PC-9 (cell line): ENCODE results near the gene GRAP. TPM values are rescaled to one million over a fixed set of nuclear protein-coding genes. Genes with fewer than 3 reads are reported as not detected.

Experiments used
- BruUV-seq: library from RNA; stranded (reverse); fragments of 400-500 nt; replicated peaks from 2 replicates; lab custom pipeline; 2021; lab: Mats Ljungman, UMichigan
- CTCF ChIA-PET: fragments of 300-600 bp; sonication (Branson Sonifier 250); formaldehyde crosslinking; loops from one replicate; lab custom pipeline; 2022; ENCODE audit warnings: antibody characterized with exemption; lab: Charles Lee
- POLR2A ChIA-PET: fragments of 300-600 bp; sonication (Branson Sonifier 250); formaldehyde crosslinking; loops from one replicate; lab custom pipeline; 2022; ENCODE audit warnings: antibody characterized with exemption; ENCODE audit not compliant: unreplicated experiment; lab: Charles Lee
- DNase-seq, 2 experiments: peaks; one replicate each; pipeline versions ENCODE4 v3.0.0 to v3.0.0-alpha.2; 2015 to 2022; ENCODE audit warnings: mixed read lengths in 1 of 2
- H2AFZ ChIP-seq: fragments of 200-600 bp; sonication (generic); 2 replicates; pipeline ENCODE4 v1.8.1; 2017; ENCODE audit warnings: antibody characterized with exemption
- H3F3A ChIP-seq: fragments of 200-600 bp; sonication (generic); 2 replicates; pipeline ENCODE4 v1.8.1; 2017; ENCODE audit warnings: antibody characterized with exemption, mild to moderate bottlenecking, low read depth; ENCODE audit not compliant: insufficient read depth
- H3K27ac ChIP-seq: fragments of 200-600 bp; sonication (generic); 2 replicates; pipeline ENCODE4 v1.6.1; 2016; ENCODE audit warnings: mixed run types
- H3K27me3 ChIP-seq: fragments of 200-600 bp; sonication (generic); 2 replicates; pipeline ENCODE4 v1.6.1; 2016; ENCODE audit warnings: low read depth, mixed run types; ENCODE audit not compliant: insufficient read depth
- H3K36me3 ChIP-seq: fragments of 200-600 bp; sonication (generic); 2 replicates; pipeline ENCODE4 v1.6.1; 2016; ENCODE audit warnings: low read depth, mixed run types
- H3K4me1 ChIP-seq: fragments of 200-600 bp; sonication (generic); replicated peaks from 2 replicates; pipeline ENCODE4 v1.6.1; 2016; ENCODE audit warnings: mixed run types; ENCODE audit not compliant: insufficient read depth
- H3K4me2 ChIP-seq: fragments of 200-600 bp; sonication (generic); 2 replicates; pipeline ENCODE4 v1.6.1; 2017; ENCODE audit warnings: mixed run types
- H3K4me3 ChIP-seq: fragments of 200-600 bp; sonication (generic); 2 replicates; pipeline ENCODE4 v1.6.1; 2016; ENCODE audit warnings: mixed run types
- H3K79me2 ChIP-seq: fragments of 200-600 bp; sonication (generic); 2 replicates; pipeline ENCODE4 v1.6.1; 2017; ENCODE audit warnings: low read depth, mixed run types
- H3K9me2 ChIP-seq: fragments of 200-600 bp; sonication (generic); 2 replicates; pipeline ENCODE4 v1.8.1; 2017; ENCODE audit warnings: mild to moderate bottlenecking; ENCODE audit not compliant: insufficient read depth
- H3K9me3 ChIP-seq: fragments of 200-600 bp; sonication (generic); 2 replicates; pipeline ENCODE4 v1.8.1; 2016; ENCODE audit warnings: low read depth; ENCODE audit not compliant: insufficient read depth
- H4K20me1 ChIP-seq: fragments of 200-600 bp; sonication (generic); 2 replicates; pipeline ENCODE4 v1.8.1; 2017; ENCODE audit not compliant: insufficient read depth
- CTCF ChIP-seq: fragments of 200-600 bp; sonication (generic); conservative IDR thresholded peaks from 2 replicates; pipeline ENCODE4 v1.6.1; 2017; ENCODE audit warnings: mixed run types, antibody characterized with exemption, mild to moderate bottlenecking, moderate library complexity
- EZH2 ChIP-seq: fragments of 200-600 bp; sonication (generic); IDR thresholded peaks from 2 replicates; pipeline ENCODE4 v1.8.0; 2017; ENCODE audit warnings: antibody characterized with exemption, low read depth
- intact Hi-C: fragments of 100-400 bp; cut with micrococcal nuclease; formaldehyde crosslinking; loops from one replicate; pipeline ENCODE4 v1.10.0; 2022; ENCODE audit not compliant: unreplicated experiment
- total RNA-seq: library from RNA; stranded (reverse); gene quantifications from 2 replicates; pipeline ENCODE4 v1.2.3, GENCODE V29; 2021

Gene GRAP
- total RNA-seq, 1 experiment from 2014 or later: 0.48 TPM

- peaks cover 54% of the 10 kb centered on the region for H4K20me1 ChIP-seq
- H3K4me2 ChIP-seq: no peak overlapping the region
- no peak for TF ChIP-seq CTCF
- no peak for TF ChIP-seq EZH2
- CTCF ChIA-PET: no interaction called here
- H3K79me2 ChIP-seq: no peaks in the 10 kb centered on the region
- intact Hi-C loops: no loop called here
- H3K9me2 ChIP-seq: no peaks in the 10 kb centered on the region
- peaks cover 7% of the 10 kb centered on the region; the same call in 1 of the 2 replicates for H3K36me3 ChIP-seq
- no peak overlapping the region for H2AFZ ChIP-seq
- H3K27ac ChIP-seq: no peak overlapping the region
- DNase-seq: no peak
- no peaks in the 10 kb centered on the region for H3K27me3 ChIP-seq
- no TSS peak for BruUV-seq
- H3K4me1 ChIP-seq: no peaks in the 10 kb centered on the region
- POLR2A ChIA-PET: interaction anchor here (0.6 kb wide), 1 partner anchor 731 kb away, joined by 3 read pairs; no protein-coding TSS in a partner anchor
- H3F3A ChIP-seq: 0 out of 2 replicates have a peak, but pooled peaks cover 3% of the 10 kb centered on the region
- H3K4me3 ChIP-seq: no peak overlapping the region
- no peaks in the 10 kb centered on the region for H3K9me3 ChIP-seq
Observed at GRCh38 chr17:18987862-18988545, 58.8 kb downstream of the GRAP start.

GRCh38 chr17:18987230-18987610 is 59.5 kb downstream of the GRAP start:
- H3K9me2 ChIP-seq: no peaks in the 10 kb centered on the region
- H3K4me3 ChIP-seq: no peak overlapping the region
- H4K20me1 ChIP-seq: peaks cover 54% of the 10 kb centered on the region
- CTCF ChIA-PET: no interaction called here
- H3F3A ChIP-seq: 0 out of 2 replicates have a peak, but pooled peaks cover 3% of the 10 kb centered on the region
- POLR2A ChIA-PET: no interaction called here
- BruUV-seq: no TSS peak
- H3K4me1 ChIP-seq: peaks cover 6% of the 10 kb centered on the region
- no peak for TF ChIP-seq CTCF
- TF ChIP-seq EZH2: no peak
- intact Hi-C loops: no loop called here
- H3K9me3 ChIP-seq: no peaks in the 10 kb centered on the region
- no peak overlapping the region for H2AFZ ChIP-seq
- no peaks in the 10 kb centered on the region for H3K79me2 ChIP-seq
- H3K27me3 ChIP-seq: no peaks in the 10 kb centered on the region
- no peak for DNase-seq
- H3K27ac ChIP-seq: no peak overlapping the region
- peaks cover 7% of the 10 kb centered on the region; the same call in 1 of the 2 replicates for H3K36me3 ChIP-seq
- no peak overlapping the region for H3K4me2 ChIP-seq

- no peak for TF ChIP-seq EZH2
- no peak for TF ChIP-seq CTCF
Observed at GRCh38 chr17:18986541-18987229, 60.1 kb downstream of the GRAP start.

More at GRCh38 chr17:18986541-18987229, 60.1 kb downstream of the GRAP start:
- POLR2A ChIA-PET: no interaction called here
- no peak for DNase-seq
- no peak overlapping the region for H3K4me3 ChIP-seq
- no peaks in the 10 kb centered on the region for H3K79me2 ChIP-seq
- CTCF ChIA-PET: no interaction called here
- H2AFZ ChIP-seq: no peak overlapping the region
- intact Hi-C loops: no loop called here
- H3K4me2 ChIP-seq: no peak overlapping the region
- BruUV-seq: no TSS peak
- no peak overlapping the region for H3K27ac ChIP-seq
- H3K9me2 ChIP-seq: no peaks in the 10 kb centered on the region
- H3K9me3 ChIP-seq: no peaks in the 10 kb centered on the region
- peaks cover 7% of the 10 kb centered on the region; the same call in 1 of the 2 replicates for H3K36me3 ChIP-seq
- 0 out of 2 replicates have a peak, but pooled peaks cover 8% of the 10 kb centered on the region for H3F3A ChIP-seq
- H4K20me1 ChIP-seq: peaks cover 49% of the 10 kb centered on the region
- peaks cover 11% of the 10 kb centered on the region for H3K4me1 ChIP-seq
- no peaks in the 10 kb centered on the region for H3K27me3 ChIP-seq
